Measurements from ENCODE around the gene MYO9A.
"Not testable (repeated sequence)": the region's sequence is repeated elsewhere in the genome, so short reads cannot be mapped to it uniquely, and the experiment has no call there.

Gene MYO9A

DNA sequence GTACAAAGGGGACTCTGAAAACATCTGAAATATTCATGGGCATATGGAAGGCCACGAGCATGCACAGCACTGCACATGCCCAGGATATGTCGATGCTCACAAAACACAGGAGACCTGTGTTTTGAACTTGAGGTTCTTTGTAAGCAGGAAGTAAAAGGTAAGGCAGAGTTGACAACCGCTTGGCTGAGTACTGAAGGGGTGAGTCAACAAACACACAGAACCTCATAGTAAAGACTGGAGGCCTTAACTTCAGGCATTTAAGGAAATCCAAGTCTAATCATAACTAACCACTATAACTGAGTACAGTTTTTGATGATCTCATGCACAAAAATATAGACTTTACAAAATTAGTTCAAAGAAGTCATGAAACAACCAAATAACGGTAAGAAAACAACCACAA lies 80.6 kb downstream of the MYO9A start:
- DNase-seq (ENCODE audit: low spot score) = no peak

DNA sequence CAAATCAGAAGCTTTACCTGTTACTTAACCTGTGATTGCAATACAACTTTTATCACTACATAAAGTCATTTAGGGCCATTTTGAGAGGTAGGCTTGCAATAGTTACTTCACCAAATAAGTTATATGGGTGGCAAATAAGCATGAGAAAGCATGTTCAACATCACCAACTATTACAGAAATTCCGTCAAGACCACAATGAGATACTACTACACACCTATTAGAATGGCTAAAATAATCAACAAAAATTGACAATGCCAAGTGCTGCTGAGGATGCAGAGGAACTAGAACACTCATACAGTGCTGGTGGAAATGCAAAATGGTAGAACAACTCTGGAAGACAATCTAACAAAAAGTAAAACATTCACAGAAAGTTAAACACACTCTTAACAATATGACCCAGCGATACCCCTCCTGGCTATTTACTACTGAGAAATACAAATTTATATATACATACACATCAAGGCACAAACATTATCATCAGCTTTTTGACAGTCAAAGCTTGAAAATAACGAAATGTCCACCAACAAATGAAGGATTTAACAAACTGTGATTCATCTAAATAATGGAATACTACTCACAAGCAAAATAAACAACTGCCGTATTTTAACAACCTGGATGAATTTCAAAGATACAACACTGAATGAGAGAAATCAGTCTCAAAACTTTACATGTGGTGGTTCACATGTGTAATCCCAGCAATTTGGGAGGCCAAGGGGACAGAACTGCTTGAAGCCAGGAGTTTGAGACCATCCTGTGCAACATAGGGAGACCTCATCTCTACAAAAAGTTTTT lies 82.9 kb downstream of the MYO9A start:
- DNase-seq (ENCODE audit: low spot score) = no peak

DNA sequence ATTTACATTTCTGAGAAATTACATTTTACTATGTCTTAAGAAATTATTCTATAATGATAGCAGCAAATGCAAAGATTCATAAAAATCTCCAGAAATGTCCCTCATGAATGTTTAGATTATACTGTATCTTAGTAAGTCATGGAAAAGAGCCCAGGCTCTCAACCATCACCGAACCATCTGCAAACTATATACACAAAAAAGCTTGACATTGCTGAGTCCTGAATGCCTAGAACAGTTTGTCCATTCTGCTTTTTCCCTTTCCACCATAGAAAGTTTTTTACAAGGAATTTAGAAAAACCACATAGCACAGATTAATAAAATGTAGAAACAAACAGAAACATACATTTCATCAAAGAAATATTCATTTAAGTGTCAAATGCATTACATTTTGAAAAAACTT lies 83.6 kb downstream of the MYO9A start:
- no peak for DNase-seq (ENCODE audit: low spot score)

DNA sequence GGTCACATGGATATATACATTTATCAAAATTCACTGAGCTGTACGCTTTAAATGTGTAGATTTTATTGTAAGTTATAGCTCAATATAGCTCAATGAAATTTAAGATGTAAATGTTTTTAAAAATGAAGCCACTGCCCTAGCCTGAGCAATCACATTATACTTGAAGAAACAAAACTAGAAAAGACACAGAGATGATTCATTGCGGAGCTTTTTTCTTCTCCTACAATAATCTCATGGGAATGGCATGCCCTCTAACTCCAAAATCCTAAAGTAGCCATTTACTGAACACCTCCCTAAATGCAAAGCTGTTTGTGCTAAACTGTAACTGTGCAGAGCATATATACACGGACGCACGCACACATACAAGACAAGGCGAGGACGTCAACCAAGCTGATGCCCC lies 84.2 kb downstream of the MYO9A start:
- no peak for DNase-seq (ENCODE audit: low spot score)

DNA sequence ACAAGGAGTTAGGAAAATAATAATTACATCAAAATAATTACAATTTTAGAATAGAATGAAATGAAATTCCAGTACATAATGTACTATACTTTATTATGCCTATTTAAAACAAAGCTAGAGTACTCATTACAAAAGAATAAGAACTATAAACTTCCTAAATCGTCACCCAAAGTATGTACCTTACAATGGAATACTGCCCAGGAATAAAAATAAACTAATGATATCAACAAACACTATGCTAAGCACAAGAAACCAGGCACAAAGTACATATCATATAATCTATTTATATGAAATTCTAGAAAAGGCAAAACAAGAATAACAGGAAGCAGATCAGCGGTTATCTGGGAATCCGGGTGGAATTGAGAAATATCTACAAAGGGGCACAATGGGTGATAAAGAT lies 84.7 kb downstream of the MYO9A start:
- no peak for DNase-seq (ENCODE audit: low spot score)

DNA sequence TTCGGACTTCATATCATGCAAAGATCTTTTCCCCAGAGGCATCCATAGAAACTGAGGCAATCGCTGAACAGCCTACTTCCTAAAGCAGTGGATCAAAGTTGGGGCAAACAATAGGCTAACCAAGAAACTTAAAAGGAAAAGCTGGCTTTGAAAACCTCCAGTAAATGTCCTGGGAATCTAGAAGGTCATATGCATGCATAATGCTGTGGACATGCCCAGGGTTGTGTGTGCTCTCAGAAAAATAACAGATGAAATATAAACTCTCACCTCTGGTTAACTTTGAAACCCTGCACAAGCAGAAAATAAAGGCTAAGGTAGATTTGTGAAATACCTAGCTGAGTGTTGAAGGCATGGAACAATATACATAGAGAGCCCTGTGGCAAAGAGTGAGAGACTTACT lies 96.3 kb downstream of the MYO9A start:
- no peak for DNase-seq (ENCODE audit: low spot score)

DNA sequence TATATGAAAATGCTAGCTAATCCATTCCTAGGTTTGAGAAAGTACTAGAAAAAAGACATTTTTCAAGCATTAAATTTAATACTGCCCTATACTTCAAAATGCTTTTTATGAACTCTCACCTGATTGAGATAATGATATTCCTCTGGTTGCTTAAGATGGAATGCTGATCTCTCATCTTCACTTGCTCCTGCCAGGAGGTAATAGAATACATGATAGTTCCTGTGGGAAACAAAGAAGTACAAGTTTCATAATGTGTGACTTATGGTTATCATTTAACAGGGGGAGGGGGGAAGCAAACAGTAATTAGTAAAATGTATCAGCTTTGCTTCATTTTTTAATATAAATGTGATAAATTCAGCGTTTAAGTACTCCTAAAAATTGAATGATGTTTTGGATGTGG lies 97.2 kb downstream of the MYO9A start:
- no peak for DNase-seq (ENCODE audit: low spot score)

DNA sequence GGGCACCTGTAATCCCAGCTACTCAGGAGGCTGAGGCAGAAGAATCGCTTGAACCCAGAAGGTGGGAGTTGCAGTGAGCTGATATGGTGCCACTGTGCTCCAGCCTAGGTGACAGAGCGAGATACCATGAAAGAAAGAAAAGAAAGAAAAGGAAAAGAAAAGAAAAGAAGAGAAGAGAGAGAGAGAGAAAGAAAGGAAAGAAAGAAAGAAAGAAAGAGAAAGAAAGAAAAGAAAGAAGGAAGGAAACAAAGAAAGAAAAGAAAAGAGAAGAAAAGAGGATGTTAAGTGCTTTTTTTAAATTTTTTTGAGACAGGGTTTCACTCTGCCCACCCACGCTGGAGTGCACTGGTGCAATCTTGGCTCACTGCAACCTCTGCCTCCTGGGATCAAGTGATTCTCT lies 103.4 kb downstream of the MYO9A start:
- not testable (repeated sequence) for DNase-seq (ENCODE audit: low spot score)

DNA sequence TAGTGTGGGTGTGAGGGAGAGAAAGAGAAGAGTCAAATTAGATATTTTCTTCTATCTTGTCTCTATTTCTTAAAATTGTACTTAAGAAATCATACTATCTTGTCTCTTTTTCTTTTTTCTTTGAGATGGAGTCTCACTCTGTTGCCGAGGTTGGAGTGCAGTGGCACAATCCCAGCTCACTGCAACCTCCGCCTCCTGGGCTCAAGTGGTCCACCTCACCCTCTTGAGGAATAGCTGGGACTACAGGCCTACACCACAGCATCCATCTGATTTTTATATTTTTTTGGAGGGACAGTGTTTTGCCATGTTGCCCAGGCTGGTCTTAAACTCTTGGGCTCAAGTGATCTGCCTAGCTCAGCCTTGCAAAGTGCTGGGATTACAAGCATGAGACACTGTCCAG lies 104.2 kb downstream of the MYO9A start:
- no peak for DNase-seq (ENCODE audit: low spot score)

DNA sequence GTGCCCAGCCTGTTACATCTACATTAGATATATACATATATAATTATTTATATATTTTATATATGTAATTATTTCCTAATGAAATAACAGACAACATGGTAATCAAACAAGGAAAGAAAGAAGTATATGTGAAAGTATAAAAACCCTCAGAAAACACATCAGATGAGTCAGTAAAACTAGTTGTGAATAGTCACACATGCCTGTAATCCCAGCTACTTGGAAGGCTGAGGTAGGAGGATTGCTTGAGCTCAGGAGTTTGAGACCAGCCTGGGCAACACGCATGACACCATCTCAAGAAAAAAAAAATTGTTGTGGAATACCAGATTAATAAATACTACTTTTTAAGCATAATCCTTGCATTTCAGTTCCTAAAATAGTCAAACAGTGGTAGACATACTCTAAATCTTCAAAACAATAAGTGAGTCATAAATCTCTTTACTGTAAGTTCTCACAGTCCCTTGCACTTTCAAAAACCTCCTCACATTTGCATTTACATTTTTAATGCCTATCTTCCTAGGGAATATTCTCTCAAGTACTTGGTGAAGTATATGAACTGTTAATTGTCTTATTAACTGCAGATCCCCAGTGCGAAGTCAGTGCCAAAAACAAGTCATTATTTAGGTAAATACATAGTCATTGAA lies 106.5 kb downstream of the MYO9A start:
- no peak for DNase-seq (ENCODE audit: low spot score)

DNA sequence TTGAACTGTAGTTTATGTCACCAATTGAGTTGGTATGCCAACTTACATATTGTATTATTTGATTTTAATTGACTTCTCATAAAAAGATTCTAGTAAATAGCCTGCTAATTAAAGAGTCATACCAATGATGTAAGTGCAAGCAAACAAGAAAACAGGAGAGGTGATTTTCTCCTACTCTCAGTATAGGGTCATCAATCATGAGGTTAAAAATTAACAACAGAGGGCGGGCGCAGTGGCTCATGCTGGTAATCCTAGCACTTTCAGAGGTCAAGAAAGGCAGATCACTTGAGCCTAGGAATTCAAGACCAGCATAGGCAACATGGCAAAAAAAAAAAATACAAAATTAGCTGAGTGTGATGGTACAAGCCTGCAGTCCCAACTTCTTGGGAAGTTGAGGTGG lies 108.7 kb downstream of the MYO9A start:
- no peak for DNase-seq (ENCODE audit: low spot score)

DNA sequence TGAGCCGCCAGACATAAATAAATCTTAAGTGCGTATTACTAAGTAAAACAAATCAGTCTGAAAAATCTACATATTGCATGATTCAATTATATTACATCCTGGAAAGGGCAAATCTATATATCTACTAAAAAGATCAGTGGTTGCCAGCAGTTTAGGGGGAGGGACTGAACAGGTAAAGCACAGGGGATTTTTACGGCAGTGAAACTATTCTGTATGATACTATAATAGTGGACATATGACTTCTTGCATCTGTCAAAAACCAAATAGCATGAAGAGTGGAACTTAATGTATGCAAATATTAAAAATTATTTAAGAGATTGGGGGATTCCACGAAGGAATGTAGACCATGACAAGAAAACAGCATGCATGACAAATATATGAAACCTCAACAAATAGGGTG lies 111.6 kb downstream of the MYO9A start:
- DNase-seq (ENCODE audit: low spot score) = no peak

DNA sequence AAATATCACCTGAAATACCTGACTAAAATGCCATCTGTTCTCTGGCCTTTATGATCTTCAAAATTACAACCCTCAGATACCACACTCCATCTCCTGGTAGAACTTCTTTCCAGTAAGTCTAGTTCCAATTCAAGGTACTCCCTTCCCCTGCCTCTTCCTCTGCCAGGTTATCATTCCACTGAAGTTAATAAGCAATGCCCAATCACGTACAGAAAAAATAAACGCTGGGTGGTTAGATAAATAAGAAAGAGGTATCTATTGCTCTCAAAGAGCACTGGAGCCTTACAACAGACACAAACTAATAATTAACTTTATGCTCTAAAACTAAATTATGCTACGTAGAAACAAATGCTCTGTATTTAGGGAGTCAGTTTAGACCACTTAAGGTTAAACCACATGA lies 112.5 kb downstream of the MYO9A start:
- no peak for DNase-seq (ENCODE audit: low spot score)

DNA sequence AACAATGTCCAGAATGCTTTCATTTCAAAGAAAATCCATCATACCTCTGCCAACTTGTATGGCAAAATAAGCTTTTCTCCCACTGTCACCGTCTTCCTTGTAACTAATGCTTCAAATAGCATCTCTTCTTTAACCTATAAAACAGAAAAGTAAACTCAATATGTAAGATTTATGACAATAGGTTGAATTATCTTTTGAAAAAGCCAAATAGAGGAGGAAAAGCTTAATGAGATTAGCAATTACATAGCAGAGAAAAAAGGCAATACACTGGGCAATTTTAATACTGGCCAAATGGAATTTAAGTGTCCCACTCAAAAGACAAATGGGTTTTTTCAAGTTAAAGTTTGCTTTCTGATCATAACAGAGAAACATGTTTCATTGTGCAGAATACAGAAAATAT lies 118.1 kb downstream of the MYO9A start:
- no peak for DNase-seq (ENCODE audit: low spot score)

DNA sequence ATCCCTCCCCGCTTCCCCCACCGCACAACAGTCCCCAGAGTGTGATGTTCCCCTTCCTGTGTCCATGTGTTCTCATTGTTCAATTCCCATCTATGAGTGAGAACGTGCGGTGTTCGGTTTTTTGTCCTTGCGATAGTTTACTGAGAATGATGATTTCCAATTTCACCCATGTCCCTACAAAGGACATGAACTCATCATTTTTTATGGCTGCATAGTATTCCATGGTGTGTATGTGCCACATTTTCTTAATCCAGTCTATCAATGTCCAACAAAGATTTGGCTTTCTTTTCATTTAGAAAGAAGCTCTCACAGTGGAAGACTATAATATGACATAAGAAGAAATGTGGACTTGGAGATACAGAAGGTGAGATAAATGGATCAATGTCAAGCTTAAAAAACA lies 119.2 kb downstream of the MYO9A start:
- not testable (repeated sequence) for DNase-seq (ENCODE audit: low spot score)

DNA sequence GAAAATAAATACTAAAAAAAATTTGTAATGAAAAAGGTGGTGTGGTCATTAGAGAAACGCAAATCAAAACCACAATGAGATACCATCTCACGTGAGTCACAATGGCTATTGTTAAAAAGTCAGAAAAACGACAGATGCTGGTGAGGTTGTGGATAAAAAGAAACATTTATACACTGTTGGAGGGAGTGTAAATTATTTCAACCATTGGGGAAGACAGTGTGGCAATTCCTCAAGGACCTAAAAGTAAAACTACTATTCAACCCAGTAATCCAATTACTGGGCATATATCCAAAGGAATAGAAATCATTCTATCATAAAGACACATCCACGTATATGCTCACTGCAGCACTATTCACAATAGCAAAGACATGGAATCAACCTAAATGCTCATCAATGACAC lies 120.3 kb downstream of the MYO9A start:
- DNase-seq (ENCODE audit: low spot score) = no peak

DNA sequence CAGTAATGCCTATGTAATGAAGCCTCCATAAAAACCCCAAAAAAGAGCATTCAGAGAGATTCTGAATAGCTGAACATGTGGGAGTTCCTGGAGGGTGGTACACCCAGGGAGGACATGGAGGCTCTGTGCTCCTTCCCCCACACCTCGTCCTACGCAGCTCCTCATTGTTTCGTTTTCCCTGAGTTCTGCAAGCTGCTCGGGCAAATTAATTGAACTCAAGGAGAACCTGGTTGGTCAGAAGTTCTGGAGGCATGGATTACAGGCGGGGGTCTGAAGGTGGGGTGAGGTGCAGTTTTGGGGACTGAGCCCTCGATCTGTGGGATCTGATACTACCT lies 142.2 kb downstream of the MYO9A start:
- no peak for DNase-seq (ENCODE audit: low spot score)

DNA sequence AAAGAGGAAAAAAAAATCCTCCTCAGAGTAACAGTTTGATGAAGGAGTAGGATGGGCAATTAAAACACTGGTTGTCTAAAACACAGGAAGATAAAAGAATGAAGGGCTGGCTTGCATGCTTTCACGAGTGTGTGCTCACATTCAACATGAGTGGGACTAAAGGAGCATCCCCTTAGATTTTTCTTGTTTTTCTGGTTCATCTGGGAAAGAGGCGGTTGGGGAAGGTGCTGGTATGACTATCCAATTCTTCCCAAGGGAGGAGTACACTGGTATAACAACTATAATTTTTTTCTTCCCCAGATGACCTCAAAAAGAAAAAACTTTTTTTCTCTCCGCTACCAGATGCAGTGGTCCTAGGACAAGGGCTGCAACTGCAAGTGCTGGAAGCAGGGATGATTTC lies 143.7 kb downstream of the MYO9A start:
- no peak for DNase-seq (ENCODE audit: low spot score)

DNA sequence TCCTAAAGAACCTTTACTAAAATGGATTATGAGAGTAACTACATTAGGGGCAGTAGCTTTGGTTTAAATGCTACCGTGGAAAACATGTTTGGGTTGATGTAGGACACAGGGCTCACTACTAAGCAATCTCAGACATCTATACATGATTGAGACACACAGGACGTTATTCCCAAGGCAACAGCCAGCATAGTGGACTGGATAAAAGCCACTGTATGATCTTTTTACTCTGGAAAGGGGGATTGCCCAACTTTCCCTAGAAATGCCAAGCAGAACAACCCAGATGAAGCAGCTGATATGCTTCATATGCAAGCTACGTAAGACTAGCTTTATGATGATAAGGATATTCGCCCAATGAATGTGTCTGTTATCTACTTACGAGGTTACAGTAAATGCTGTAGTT lies 144.6 kb downstream of the MYO9A start:
- DNase-seq (ENCODE audit: low spot score) = no peak

DNA sequence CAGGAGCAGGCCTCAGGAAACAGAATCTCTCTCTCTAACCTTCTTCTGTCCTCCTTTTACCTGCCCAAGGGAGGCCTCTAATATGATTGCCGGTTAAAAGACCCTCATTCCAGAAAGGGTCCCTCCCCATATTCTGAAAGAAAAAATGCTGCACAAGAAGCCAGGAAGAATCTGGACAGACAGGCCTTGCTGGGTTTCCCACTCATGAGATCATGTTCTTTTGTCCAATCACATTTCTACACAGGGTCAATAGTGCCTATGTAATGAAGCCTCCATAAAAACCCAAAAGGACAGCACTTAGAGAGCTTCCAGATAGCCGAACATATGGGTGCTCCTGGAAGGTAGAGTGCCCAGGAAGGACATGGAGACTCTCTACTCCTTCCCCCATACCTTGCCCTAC lies 146.0 kb downstream of the MYO9A start:
- DNase-seq (ENCODE audit: low spot score) = no peak

DNA sequence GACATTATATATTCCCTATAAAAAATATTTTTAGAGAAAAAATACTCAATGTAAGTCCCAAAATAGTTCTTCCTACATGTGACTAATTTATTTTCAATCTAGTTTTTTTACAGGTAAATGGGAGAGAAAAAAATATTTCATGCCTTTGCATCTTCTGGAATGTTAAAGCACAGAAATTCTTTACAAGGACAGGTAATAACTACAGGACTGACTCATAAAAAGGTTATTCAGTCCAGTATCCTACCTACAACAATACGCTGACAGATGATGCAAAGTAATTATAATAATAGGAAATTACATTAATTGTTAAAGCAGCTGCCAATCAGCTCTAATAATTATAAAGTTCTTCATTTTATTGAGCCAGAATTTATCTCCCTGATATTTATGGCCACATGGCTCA lies 147.5 kb downstream of the MYO9A start:
- DNase-seq (ENCODE audit: low spot score) = no peak

DNA sequence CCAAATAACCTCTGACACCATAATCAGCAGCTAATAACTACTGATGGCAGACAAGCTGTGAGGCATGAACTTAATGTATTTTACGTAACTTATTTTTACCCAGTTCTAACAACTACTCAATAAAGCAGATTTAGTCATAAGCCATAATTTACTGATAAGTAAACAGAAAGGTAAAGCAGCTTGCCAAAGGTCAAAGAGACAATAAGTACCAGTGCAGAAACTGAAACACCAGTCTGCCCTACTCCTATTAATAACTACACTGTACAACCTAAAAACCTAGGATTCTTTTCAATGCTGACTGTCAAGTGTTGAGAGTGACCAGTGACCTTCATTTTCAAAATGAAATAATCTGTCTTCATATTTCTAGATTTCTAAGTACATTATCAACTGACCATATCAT lies 155.4 kb downstream of the MYO9A start:
- no peak for DNase-seq (ENCODE audit: low spot score)

DNA sequence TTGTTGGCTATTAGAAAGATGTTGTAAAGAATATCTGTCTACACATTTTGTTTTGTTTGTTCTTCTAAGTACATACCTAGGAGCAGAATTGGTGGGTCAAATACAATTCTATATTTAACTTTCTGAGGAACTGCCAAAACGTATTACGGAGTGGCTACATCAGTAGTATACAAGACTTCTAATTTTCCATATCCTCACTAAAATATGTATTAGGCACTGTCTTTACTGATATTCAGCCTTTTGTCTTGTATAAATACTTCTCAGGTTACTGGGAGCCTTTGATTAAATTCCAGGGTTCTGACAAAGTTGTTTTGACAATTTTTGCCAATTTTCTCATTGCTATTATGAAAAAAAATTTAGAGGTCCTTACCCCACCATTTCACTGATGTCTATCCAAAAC lies 160.9 kb downstream of the MYO9A start:
- no peak for DNase-seq (ENCODE audit: low spot score)

DNA sequence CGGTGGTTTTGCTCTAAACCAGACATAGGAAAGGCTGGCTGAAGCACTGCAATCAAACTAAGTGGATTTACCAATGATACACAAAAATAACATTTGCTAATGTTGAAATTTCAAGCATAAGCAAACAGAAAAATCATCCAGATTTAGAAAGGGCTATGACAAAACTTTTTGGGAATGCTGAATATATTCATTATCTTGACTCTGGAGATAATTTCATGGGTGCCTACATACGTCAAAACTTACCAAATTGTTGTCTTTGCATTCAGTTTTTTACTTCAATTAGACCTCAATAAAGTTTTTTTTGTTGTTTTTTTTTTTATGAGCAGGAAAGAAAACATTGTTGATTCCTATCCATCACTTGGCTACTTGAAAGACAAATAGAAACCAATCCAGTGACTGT lies 166.8 kb downstream of the MYO9A start:
- no peak for DNase-seq (ENCODE audit: low spot score)

Data from COLO829 (cell line).